ENCODE data around the gene CEBPZOS.

Gene CEBPZOS

DNA sequence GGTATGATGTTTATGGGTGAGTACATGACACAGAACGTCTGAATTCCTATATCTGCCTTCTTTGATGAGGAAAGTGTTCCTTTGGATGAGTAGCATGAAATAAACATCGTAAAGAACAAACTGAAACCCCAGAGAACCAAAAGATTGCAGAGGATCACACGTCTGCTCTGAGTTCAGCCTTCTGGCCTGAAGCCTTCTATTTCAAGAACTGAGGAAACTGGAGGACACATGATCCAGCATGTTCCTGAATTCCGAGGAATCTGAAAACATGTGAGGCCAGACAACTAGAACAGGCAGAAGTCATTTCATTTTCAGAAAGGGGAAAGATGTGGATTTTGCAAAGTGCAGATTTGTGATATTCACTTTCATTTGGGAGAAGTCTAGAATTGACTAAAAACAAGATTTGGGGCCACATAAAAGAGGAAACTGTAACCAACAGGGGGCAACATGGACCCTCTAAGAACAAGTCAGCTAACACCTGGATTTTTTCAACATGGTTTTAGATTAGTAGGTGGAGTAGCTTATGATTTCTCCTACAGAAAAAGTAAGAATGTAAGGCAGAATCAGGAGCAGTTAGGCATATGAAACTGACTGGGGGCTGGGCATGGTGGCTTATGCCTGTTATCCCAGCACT, 16.2 kb upstream of the CEBPZOS start:
- TF ChIP-seq, protein P1, sequence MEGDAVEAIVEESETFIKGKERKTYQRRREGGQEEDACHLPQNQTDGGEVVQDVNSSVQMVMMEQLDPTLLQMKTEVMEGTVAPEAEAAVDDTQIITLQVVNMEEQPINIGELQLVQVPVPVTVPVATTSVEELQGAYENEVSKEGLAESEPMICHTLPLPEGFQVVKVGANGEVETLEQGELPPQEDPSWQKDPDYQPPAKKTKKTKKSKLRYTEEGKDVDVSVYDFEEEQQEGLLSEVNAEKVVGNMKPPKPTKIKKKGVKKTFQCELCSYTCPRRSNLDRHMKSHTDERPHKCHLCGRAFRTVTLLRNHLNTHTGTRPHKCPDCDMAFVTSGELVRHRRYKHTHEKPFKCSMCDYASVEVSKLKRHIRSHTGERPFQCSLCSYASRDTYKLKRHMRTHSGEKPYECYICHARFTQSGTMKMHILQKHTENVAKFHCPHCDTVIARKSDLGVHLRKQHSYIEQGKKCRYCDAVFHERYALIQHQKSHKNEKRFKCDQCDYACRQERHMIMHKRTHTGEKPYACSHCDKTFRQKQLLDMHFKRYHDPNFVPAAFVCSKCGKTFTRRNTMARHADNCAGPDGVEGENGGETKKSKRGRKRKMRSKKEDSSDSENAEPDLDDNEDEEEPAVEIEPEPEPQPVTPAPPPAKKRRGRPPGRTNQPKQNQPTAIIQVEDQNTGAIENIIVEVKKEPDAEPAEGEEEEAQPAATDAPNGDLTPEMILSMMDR (IDR thresholded peaks at IDR 0.05; ENCODE audit: control insufficient read depth, insufficient read depth, low read depth, low read length, missing control alignments) = peak; percentile 8
- no peak overlapping the region for H3K4me3 ChIP-seq (ENCODE audit: control insufficient read depth, low read depth, low read length)

DNA sequence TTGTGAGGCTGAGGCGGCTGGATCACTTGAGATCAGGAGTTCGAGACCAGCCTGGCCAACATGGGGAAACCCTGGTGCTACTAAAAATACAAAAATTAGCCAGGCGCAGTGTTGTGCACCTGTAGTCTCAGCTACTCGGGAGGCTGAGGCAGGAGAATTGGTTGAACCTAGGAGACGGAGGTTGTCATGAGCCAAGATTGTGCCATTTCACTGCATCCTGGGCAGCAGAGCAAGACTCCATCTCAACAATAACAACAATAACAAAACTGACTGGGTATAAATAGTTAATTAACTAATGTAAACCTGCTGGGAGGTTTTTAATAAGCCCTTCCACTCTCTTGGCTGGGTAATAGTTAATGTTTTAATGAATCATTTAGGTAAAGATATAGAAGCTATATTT, 15.7 kb upstream of the CEBPZOS start:
- no peak for DNase-seq (ENCODE audit: low read depth)
- TF ChIP-seq, protein P1 (IDR thresholded peaks at IDR 0.05; ENCODE audit: control insufficient read depth, insufficient read depth, low read depth, low read length, missing control alignments) = no peak
- H3K4me3 ChIP-seq (ENCODE audit: control insufficient read depth, low read depth, low read length) = no peak overlapping the region

More for the DNA sequence above, 16.2 kb upstream of the CEBPZOS start:
- no peak for DNase-seq (ENCODE audit: low read depth)

DNA sequence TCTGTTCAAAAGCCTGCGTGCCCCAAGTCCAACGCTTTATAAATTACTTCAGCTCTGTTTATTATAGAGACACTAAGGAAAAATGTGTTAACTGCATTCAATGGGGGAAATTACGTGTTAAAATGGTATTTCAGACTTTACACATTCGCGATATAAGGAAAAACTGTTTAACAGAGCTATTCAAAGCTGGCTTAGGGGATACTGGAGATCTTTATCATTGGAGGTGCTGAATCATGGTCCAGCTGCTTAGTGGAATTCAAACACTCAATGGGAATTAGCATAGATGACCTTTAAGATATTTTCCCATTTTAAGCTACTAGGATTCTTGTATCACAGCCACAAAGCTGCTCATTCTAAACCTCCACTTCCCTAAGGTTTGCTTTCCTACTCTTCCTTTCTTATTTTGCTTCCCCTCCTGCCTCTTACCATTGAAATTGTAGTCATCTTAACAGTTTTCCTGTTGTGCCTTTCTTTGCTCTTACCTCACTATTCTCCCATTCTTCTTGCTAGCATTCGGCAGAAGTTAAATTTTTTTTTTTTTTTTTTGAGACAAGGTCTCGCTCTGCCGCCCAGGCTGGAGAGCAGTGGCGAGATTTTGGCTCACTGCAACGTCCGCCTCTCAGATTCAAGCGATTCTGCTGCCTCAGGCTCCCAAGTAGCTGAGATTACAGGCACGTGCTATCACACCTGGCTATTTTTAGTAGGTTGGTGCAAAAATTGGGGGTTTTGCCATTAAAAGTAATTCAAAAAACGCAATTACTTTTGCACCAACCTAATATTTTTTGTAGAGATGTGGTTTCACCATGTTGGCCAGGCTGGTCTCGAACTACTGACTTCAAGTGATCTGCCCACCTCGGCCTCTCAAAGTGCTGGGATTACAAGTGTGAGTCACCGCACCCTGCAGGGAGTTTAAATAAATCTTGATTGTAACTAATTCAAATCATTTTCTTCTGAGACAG, 14.3 kb upstream of the CEBPZOS start:
- TF ChIP-seq, protein P1 (IDR thresholded peaks at IDR 0.05; ENCODE audit: control insufficient read depth, insufficient read depth, low read depth, low read length, missing control alignments) = no peak
- H3K4me3 ChIP-seq (ENCODE audit: control insufficient read depth, low read depth, low read length) = no peak overlapping the region
- no peak for DNase-seq (ENCODE audit: low read depth)

DNA sequence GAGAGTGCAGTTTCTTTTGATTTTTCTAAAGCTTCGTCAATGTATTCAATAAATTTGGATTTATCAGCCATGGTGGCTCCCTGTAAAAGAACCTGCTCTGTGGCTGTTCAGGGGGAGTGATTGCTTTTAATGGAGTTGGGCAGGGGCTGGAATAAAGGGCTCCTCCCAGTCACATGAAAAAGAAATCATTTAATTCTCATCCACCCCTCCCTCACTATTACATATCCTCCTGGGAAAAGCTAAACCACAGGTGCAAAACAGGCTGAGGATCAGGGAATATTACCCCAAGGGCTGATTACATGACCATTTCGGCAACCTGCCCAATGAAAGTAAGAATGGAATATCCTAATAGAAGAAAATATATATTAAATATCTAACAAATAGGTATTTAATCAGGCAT, 7.7 kb upstream of the CEBPZOS start, which contains the start of gene SULT6B1:
Gene SULT6B1, minus strand, starts transcription at position 101 of the 400 bp plus-strand sequence. Its CDS starts 30 bp downstream, at position 71.
- TF ChIP-seq, protein P1 (IDR thresholded peaks at IDR 0.05; ENCODE audit: control insufficient read depth, insufficient read depth, low read depth, low read length, missing control alignments) = no peak
- DNase-seq (ENCODE audit: low read depth) = no peak
- no peak within 1 kb of the TSS for H3K4me3 ChIP-seq (ENCODE audit: control insufficient read depth, low read depth, low read length)

DNA sequence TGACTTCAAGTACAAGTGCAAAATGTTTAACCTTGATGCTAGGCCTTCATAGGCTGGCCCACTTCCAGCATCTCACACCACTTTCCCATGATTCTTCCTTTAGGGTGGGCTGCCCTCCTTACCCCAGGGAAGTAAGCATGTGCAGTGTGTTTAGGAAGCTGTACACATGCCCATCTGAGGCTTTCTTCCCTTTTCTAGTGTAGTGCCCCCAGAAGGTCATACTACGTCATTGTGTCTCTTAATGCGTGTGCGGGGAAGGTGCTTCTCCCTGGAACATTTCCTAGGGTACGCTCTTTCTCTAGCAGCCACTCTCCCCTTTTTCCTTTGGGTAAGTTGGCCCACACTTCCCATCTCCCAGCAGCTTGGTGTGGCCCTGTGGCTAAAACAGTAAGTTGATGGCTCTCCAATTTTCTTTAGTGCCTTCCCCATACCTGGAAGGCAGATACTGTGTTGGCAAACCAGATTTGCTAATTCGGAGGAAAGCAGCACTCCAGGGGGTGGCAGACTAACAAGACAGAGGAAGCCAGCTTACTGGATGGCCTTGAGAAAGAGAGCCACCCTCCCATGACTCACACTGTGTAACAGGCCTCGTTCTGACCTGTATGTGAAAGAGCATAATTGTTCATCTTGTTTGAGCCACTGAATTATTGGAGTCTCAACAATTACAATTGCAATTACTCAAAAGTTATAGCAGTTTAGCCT, 6.7 kb upstream of the CEBPZOS start:
- TF ChIP-seq, protein P1 (IDR thresholded peaks at IDR 0.05; ENCODE audit: control insufficient read depth, insufficient read depth, low read depth, low read length, missing control alignments) = peak; percentile 13
- H3K4me3 ChIP-seq (ENCODE audit: control insufficient read depth, low read depth, low read length) = no peak overlapping the region
- DNase-seq (ENCODE audit: low read depth) = peak; percentile 67

DNA sequence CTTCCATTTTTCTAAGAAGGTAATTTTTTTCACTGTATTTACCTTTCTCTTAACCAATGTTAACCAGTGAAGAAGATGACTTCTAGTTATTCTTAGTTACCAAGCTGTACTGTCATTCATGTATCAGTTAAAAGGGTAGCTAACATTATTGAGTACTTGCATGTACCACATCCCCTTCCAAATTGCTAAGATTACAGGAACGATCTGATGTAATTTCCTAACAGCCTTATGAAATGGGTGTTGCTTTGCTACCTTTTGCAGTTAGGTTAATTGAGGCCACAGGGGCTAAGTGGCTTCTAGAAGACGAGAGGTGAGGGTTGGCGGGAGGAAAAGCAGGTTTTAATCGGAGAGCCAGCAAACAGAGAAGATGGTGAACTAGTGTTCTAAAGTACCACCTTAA, 6.0 kb upstream of the CEBPZOS start:
- TF ChIP-seq, protein P1 (IDR thresholded peaks at IDR 0.05; ENCODE audit: control insufficient read depth, insufficient read depth, low read depth, low read length, missing control alignments) = no peak
- DNase-seq (ENCODE audit: low read depth) = no peak

More for the DNA sequence above, 6.0 kb upstream of the CEBPZOS start:
- H3K4me3 ChIP-seq (ENCODE audit: control insufficient read depth, low read depth, low read length) = no peak overlapping the region
